Measurements from ENCODE around the gene TPRX2.

DNA sequence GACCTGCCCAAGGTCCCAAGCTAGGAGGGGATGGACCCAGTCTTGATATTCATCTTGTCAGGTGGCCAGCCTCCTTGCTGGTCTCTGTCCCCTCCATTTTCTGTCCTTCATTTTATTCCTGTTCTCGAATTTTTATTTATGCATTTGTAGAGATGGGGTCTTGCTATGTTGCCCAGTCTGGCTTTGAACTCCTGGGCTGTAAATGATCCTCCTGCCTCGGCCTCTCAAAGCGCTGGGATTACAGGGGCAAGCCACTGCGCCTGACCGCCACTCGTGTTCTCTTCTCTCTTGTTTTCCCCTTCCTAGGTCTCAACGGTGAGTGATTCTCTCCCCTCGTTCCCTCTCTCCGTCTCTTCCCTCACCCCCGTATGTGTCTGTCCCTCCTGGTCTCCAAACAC is 10.6 kb upstream of the TPRX2 start:
- TF ChIP-seq, protein P1, sequence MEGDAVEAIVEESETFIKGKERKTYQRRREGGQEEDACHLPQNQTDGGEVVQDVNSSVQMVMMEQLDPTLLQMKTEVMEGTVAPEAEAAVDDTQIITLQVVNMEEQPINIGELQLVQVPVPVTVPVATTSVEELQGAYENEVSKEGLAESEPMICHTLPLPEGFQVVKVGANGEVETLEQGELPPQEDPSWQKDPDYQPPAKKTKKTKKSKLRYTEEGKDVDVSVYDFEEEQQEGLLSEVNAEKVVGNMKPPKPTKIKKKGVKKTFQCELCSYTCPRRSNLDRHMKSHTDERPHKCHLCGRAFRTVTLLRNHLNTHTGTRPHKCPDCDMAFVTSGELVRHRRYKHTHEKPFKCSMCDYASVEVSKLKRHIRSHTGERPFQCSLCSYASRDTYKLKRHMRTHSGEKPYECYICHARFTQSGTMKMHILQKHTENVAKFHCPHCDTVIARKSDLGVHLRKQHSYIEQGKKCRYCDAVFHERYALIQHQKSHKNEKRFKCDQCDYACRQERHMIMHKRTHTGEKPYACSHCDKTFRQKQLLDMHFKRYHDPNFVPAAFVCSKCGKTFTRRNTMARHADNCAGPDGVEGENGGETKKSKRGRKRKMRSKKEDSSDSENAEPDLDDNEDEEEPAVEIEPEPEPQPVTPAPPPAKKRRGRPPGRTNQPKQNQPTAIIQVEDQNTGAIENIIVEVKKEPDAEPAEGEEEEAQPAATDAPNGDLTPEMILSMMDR (conservative IDR thresholded peaks at IDR 0.05 in 1 of 2, IDR thresholded peaks at IDR 0.05 in 1 of 2; ENCODE audit: extremely low read depth in 1 of 2, insufficient read depth in 1 of 2, low read depth in 1 of 2, low read length in 2 of 2), result no peak
- no peak for TF ChIP-seq EZH2 (IDR thresholded peaks at IDR 0.05; ENCODE audit: borderline replicate concordance, low read length)

All from mammary epithelial cell (primary cell).